OCI-LY7 (cell line): Measurements from ENCODE around the gene ZBTB22.

Experiments
- CTCF ChIP-seq: fragments of 200-600 bp; sonication (generic); conservative IDR thresholded peaks from 2 replicates; pipeline ENCODE4 v1.5.1; 2014; ENCODE audit warnings: mild to moderate bottlenecking, antibody characterized with exemption, low read length, moderate library complexity, mixed read lengths
- EZH2phosphoT487 ChIP-seq: fragments of 200-600 bp; sonication (generic); IDR thresholded peaks from 2 replicates; pipeline ENCODE4 v1.6.1; 2018; ENCODE audit warnings: low read depth, borderline replicate concordance, mild to moderate bottlenecking, mixed run types, antibody characterized with exemption, low read length, moderate library complexity, mixed read lengths

GRCh38 chr6:33305052-33305451, 12.5 kb downstream of the ZBTB22 start:
- TF ChIP-seq CTCF: no peak
- TF ChIP-seq EZH2phosphoT487: no peak
